Occipital lobe (tissue), 2 donors: ENCODE data around the gene SQSTM1. TPM values are rescaled to one million over a fixed set of nuclear protein-coding genes. Genes with fewer than 3 reads are reported as not detected.

Source experiments
- small RNA-seq: library from RNA; depleted of rRNA; stranded (forward); fragments of <200 nt; gene quantifications from one replicate; pipeline ENCODE3, GENCODE V24; 2014
- total RNA-seq: library from RNA; depleted of rRNA; stranded (reverse); fragments of >200 nt; gene quantifications from one replicate; pipeline ENCODE4 v1.2.3, GENCODE V29; 2014

SQSTM1 gene
- total RNA-seq, 1 donor from 2014 or later = 53.5 TPM

Small RNA genes within 50 kb of the gene (small RNA-seq; reads per million reads assigned to genes)
- gene MIR1229 (0.15 reads per million), gene RF00019 (not detected)

Other genes with a start within 250 kb of the SQSTM1 start
- 755 TPM for gene HNRNPH1, start 197.2 kb upstream of the SQSTM1 start, total RNA-seq
- not detected for gene CBY3, start 139.9 kb upstream of the SQSTM1 start, total RNA-seq
- 352 TPM for gene CANX, start 121.9 kb upstream of the SQSTM1 start, total RNA-seq
- 9.4 TPM for gene MAML1, start 88.1 kb upstream of the SQSTM1 start, total RNA-seq
- 1.7 TPM for gene LTC4S, start 26.9 kb upstream of the SQSTM1 start, total RNA-seq
- gene MGAT4B, start 14.0 kb upstream of the SQSTM1 start, total RNA-seq = 47.4 TPM
- gene MRNIP, start 37.9 kb downstream of the SQSTM1 start, total RNA-seq = 26.7 TPM
- gene TBC1D9B, start 87.0 kb downstream of the SQSTM1 start, total RNA-seq = 23.9 TPM